PC-9 (cell line): ENCODE data around the gene PLEKHA7. TPM values are rescaled to one million over a fixed set of nuclear protein-coding genes. Genes with fewer than 3 reads are reported as not detected.

ENCODE experiments used
- BruUV-seq: library from RNA; stranded (reverse); fragments of 400-500 nt; replicated peaks from 2 replicates; lab custom pipeline; 2021; lab: Mats Ljungman, UMichigan
- CTCF ChIA-PET: fragments of 300-600 bp; sonication (Branson Sonifier 250); formaldehyde crosslinking; loops from one replicate; lab custom pipeline; 2022; ENCODE audit warnings: antibody characterized with exemption; lab: Charles Lee
- POLR2A ChIA-PET: fragments of 300-600 bp; sonication (Branson Sonifier 250); formaldehyde crosslinking; loops from one replicate; lab custom pipeline; 2022; ENCODE audit warnings: antibody characterized with exemption; ENCODE audit not compliant: unreplicated experiment; lab: Charles Lee
- DNase-seq, 2 experiments: peaks; one replicate each; pipeline versions ENCODE4 v3.0.0 to v3.0.0-alpha.2; 2015 to 2022; ENCODE audit warnings: mixed read lengths in 1 of 2
- H2AFZ ChIP-seq: fragments of 200-600 bp; sonication (generic); 2 replicates; pipeline ENCODE4 v1.8.1; 2017; ENCODE audit warnings: antibody characterized with exemption
- H3F3A ChIP-seq: fragments of 200-600 bp; sonication (generic); 2 replicates; pipeline ENCODE4 v1.8.1; 2017; ENCODE audit warnings: antibody characterized with exemption, mild to moderate bottlenecking, low read depth; ENCODE audit not compliant: insufficient read depth
- H3K27ac ChIP-seq: fragments of 200-600 bp; sonication (generic); 2 replicates; pipeline ENCODE4 v1.6.1; 2016; ENCODE audit warnings: mixed run types
- H3K27me3 ChIP-seq: fragments of 200-600 bp; sonication (generic); 2 replicates; pipeline ENCODE4 v1.6.1; 2016; ENCODE audit warnings: low read depth, mixed run types; ENCODE audit not compliant: insufficient read depth
- H3K36me3 ChIP-seq: fragments of 200-600 bp; sonication (generic); 2 replicates; pipeline ENCODE4 v1.6.1; 2016; ENCODE audit warnings: low read depth, mixed run types
- H3K4me1 ChIP-seq: fragments of 200-600 bp; sonication (generic); replicated peaks from 2 replicates; pipeline ENCODE4 v1.6.1; 2016; ENCODE audit warnings: mixed run types; ENCODE audit not compliant: insufficient read depth
- H3K4me2 ChIP-seq: fragments of 200-600 bp; sonication (generic); 2 replicates; pipeline ENCODE4 v1.6.1; 2017; ENCODE audit warnings: mixed run types
- H3K4me3 ChIP-seq: fragments of 200-600 bp; sonication (generic); 2 replicates; pipeline ENCODE4 v1.6.1; 2016; ENCODE audit warnings: mixed run types
- H3K79me2 ChIP-seq: fragments of 200-600 bp; sonication (generic); 2 replicates; pipeline ENCODE4 v1.6.1; 2017; ENCODE audit warnings: low read depth, mixed run types
- H3K9me2 ChIP-seq: fragments of 200-600 bp; sonication (generic); 2 replicates; pipeline ENCODE4 v1.8.1; 2017; ENCODE audit warnings: mild to moderate bottlenecking; ENCODE audit not compliant: insufficient read depth
- H3K9me3 ChIP-seq: fragments of 200-600 bp; sonication (generic); 2 replicates; pipeline ENCODE4 v1.8.1; 2016; ENCODE audit warnings: low read depth; ENCODE audit not compliant: insufficient read depth
- H4K20me1 ChIP-seq: fragments of 200-600 bp; sonication (generic); 2 replicates; pipeline ENCODE4 v1.8.1; 2017; ENCODE audit not compliant: insufficient read depth
- CTCF ChIP-seq: fragments of 200-600 bp; sonication (generic); conservative IDR thresholded peaks from 2 replicates; pipeline ENCODE4 v1.6.1; 2017; ENCODE audit warnings: mixed run types, antibody characterized with exemption, mild to moderate bottlenecking, moderate library complexity
- EZH2 ChIP-seq: fragments of 200-600 bp; sonication (generic); IDR thresholded peaks from 2 replicates; pipeline ENCODE4 v1.8.0; 2017; ENCODE audit warnings: antibody characterized with exemption, low read depth
- intact Hi-C: fragments of 100-400 bp; cut with micrococcal nuclease; formaldehyde crosslinking; loops from one replicate; pipeline ENCODE4 v1.10.0; 2022; ENCODE audit not compliant: unreplicated experiment
- total RNA-seq: library from RNA; stranded (reverse); gene quantifications from 2 replicates; pipeline ENCODE4 v1.2.3, GENCODE V29; 2021

The PLEKHA7 gene
- total RNA-seq, 1 experiment from 2014 or later, result 26.9 TPM

GRCh38 chr11:16783321-16783801, 230.9 kb downstream of the PLEKHA7 start:
- no TSS peak for BruUV-seq
- no peaks in the 10 kb centered on the region for H3K9me2 ChIP-seq
- CTCF ChIA-PET, result no interaction called here
- H3K4me1 ChIP-seq, result peaks cover 26% of the 10 kb centered on the region
- no peak overlapping the region for H3K4me3 ChIP-seq
- H2AFZ ChIP-seq, result no peak overlapping the region
- intact Hi-C loops, result loop anchor here (10.0 kb wide), 1 partner anchor 721 kb away; no protein-coding TSS in a partner anchor
- H3K27me3 ChIP-seq, result no peaks in the 10 kb centered on the region
- peaks cover 14% of the 10 kb centered on the region for H3F3A ChIP-seq
- no peak overlapping the region for H3K27ac ChIP-seq
- H3K4me2 ChIP-seq, result no peak overlapping the region
- no peaks in the 10 kb centered on the region; the same call in 1 of the 2 replicates for H4K20me1 ChIP-seq
- H3K36me3 ChIP-seq, result no peaks in the 10 kb centered on the region
- TF ChIP-seq CTCF, result no peak
- TF ChIP-seq EZH2, result no peak
- H3K9me3 ChIP-seq, result no peaks in the 10 kb centered on the region
- POLR2A ChIA-PET, result no interaction called here
- no peaks in the 10 kb centered on the region for H3K79me2 ChIP-seq
- no peak for DNase-seq

- H3K4me2 ChIP-seq, result no peak overlapping the region; the same call in 1 of the 2 replicates
- intact Hi-C loops, result loop anchor here (10.0 kb wide), 1 partner anchor 723 kb away; no protein-coding TSS in a partner anchor
- BruUV-seq, result no TSS peak
These were observed 232.0 kb downstream of the PLEKHA7 start for GRCh38 chr11:16781936-16782919.

More at GRCh38 chr11:16781936-16782919, 232.0 kb downstream of the PLEKHA7 start:
- Histone ChIP-seq H3F3A (peaks cover 3% of the 10 kb centered on the region; the same call in 1 of the 2 replicates), H3K27ac (no peak overlapping the region), H3K27me3 (no peaks in the 10 kb centered on the region), H3K9me3 (no peaks in the 10 kb centered on the region), H3K9me2 (no peaks in the 10 kb centered on the region), H3K4me1 (peaks cover 19% of the 10 kb centered on the region), H4K20me1 (no peaks in the 10 kb centered on the region; the same call in 1 of the 2 replicates), H3K79me2 (no peaks in the 10 kb centered on the region), H3K36me3 (no peaks in the 10 kb centered on the region), H3K4me3 (no peak overlapping the region), H2AFZ (no peak overlapping the region)
- no peak for DNase-seq
- ChIA-PET POLR2A (interaction anchor here (0.6 to 0.7 kb wide), 2 partner anchors 219 to 292 kb away, joined by 3 to 4 read pairs; no protein-coding TSS in a partner anchor), CTCF (interaction anchor here (0.6 kb wide), 1 partner anchor 76 kb away, joined by 5 read pairs; no protein-coding TSS in a partner anchor)
- TF ChIP-seq CTCF (no peak), EZH2 (no peak)
